ENCODE data around the gene MMP14. TPM values are rescaled to one million over a fixed set of nuclear protein-coding genes. Genes with fewer than 3 reads are reported as not detected.

Gene MMP14
- total and polyA plus RNA-seq, 2 of the 13 experiments (the other 11 are each of a cell fraction or from before 2014, with no cell fraction given) = 5.2 to 9.8 TPM

DNA sequence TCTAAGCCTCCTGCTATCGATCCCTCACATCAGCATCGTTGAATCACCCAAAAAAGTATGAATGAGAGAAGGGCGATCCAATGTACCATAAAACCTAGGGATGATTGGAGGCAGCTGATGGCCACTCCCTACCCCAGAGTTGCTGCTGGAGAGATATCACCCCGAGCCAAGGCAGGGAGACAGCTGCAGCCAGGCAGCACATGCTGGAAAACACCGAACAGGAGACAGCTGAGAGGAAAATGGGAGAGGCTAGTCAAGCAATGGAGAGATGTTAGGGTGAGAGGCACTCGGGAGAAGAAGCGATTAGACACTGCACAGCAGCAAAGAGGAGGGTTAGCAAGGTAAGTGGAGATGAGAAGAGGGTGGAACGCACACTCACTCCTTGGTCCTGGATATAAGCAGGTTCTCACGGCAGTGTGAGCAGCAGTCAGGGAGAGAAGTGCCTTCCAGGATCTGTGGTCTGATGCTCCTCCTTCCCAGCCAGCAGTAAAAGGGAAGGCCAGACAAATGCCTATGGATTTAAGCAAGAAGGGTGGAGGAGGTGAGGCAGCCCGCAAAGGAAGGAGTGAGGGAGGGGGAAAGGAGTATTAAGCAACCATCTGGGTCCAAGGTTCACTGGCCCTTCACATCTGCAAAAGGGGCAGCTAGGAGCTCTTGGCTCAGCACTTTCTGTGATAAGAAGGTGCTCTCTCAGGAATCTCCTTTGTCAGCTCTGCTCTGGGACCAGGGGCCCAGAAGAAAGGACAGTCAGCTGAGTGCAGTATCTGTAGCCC is 21.3 kb upstream of the MMP14 start, which contains the start of gene SLC7A7 (continued):
- TF ChIP-seq, protein P1, sequence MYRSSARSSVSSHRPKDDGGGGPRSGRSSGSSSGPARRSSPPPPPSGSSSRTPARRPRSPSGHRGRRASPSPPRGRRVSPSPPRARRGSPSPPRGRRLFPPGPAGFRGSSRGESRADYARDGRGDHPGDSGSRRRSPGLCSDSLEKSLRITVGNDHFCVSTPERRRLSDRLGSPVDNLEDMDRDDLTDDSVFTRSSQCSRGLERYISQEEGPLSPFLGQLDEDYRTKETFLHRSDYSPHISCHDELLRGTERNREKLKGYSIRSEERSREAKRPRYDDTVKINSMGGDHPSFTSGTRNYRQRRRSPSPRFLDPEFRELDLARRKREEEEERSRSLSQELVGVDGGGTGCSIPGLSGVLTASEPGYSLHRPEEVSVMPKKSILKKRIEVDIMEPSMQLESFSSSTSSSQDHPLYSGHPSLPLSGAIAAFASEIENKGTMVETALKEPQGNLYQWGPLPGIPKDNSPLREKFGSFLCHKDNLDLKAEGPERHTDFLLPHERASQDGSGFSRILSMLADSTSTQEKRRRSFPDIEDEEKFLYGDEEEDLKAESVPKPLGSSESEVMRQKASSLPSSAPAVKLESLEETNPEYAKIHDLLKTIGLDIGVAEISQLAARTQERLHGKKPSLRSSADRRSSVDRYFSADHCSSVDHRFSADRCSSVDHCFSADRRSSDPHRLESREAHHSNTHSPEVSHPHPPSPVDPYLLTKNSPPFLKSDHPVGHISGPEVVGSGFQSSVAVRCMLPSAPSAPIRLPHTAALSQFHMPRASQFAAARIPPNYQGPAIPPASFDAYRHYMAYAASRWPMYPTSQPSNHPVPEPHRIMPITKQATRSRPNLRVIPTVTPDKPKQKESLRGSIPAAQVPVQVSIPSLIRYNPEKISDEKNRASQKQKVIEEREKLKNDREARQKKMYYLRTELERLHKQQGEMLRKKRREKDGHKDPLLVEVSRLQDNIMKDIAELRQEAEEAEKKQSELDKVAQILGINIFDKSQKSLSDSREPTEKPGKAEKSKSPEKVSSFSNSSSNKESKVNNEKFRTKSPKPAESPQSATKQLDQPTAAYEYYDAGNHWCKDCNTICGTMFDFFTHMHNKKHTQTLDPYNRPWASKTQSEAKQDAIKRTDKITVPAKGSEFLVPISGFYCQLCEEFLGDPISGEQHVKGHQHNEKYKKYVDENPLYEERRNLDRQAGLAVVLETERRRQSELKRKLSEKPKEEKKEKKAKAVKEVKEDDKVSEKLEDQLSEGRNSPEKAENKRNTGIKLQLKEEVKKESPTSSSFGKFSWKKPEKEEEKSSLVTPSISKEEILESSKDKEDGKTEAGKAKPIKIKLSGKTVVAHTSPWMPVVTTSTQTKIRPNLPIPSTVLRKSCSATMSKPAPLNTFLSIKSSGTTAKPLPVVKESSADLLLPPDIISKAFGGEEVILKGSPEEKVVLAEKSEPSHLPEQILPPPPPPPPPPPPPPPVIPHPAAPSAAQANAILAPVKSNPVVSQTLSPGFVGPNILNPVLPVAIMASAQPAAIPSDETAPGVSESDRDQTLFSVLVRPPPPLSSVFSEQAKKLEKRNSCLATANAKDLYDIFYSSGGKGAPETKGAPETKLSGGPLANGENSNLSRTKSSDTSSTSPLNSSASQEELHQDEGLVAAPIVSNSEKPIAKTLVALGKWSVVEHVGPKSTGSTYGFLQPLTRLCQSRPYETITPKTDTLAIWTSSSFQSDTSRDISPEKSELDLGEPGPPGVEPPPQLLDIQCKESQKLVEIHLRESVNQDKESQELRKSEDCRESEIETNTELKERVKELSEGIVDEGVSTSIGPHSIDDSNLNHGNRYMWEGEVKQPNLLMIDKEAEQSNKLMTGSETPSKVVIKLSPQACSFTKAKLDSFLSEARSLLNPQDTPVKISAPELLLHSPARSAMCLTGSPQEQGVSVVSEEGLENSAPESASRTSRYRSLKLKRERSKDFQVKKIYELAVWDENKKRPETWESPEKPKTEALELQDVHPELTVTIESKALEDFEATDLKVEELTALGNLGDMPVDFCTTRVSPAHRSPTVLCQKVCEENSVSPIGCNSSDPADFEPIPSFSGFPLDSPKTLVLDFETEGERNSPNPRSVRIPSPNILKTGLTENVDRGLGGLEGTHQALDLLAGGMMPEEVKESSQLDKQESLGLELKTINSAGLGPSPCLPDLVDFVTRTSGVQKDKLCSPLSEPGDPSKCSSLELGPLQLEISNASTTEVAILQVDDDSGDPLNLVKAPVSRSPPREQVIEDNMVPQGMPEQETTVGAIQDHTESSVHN (CRISPR knock-in tag; IDR thresholded peaks at IDR 0.05) = 0 out of 2 replicates have a peak, but pooled peaks have one; percentile 81
- TF ChIP-seq ZMAT3 (CRISPR knock-in tag; conservative IDR thresholded peaks at IDR 0.05) = 0 out of 2 replicates have a peak, but pooled peaks have one; percentile 80
- 0 out of 2 replicates have a peak, but pooled peaks have one; percentile 20 for TF ChIP-seq IRF9 (CRISPR knock-in tag; IDR thresholded peaks at IDR 0.05; ENCODE audit: borderline replicate concordance)
- TF ChIP-seq ZNF430 (CRISPR knock-in tag; IDR thresholded peaks at IDR 0.05) = no peak
- TF ChIP-seq FOXO1 (CRISPR knock-in tag; IDR thresholded peaks at IDR 0.05) = 0 out of 2 replicates have a peak, but pooled peaks have one; percentile 10
- no peak for TF ChIP-seq ZNF101 (CRISPR knock-in tag; IDR thresholded peaks at IDR 0.05; ENCODE audit: borderline replicate concordance, low read depth)
- TF ChIP-seq ZNF12 (CRISPR knock-in tag; IDR thresholded peaks at IDR 0.05) = 0 out of 2 replicates have a peak, but pooled peaks have one; percentile 17
- peak in 1 of 2 experiments; percentile 31; a peak in 2 of 4 replicates for TF ChIP-seq MAFK (conservative IDR thresholded peaks at IDR 0.05 in 1 of 2, IDR thresholded peaks at IDR 0.05 in 1 of 2; ENCODE audit: low read length in 2 of 2)
- peak; percentile 79; the same call in 1 of the 2 replicates for TF ChIP-seq ZKSCAN5 (CRISPR knock-in tag; IDR thresholded peaks at IDR 0.05)
- TF ChIP-seq ZNF720 (CRISPR knock-in tag; IDR thresholded peaks at IDR 0.05) = no peak
- TF ChIP-seq JUNB (CRISPR knock-in tag; IDR thresholded peaks at IDR 0.05; ENCODE audit: borderline replicate concordance) = 0 out of 2 replicates have a peak, but pooled peaks have one; percentile 29
- TF ChIP-seq SP5 (CRISPR knock-in tag; IDR thresholded peaks at IDR 0.05; ENCODE audit: borderline replicate concordance, low read depth) = 0 out of 2 replicates have a peak, but pooled peaks have one; percentile 18
- TF ChIP-seq, protein P2, sequence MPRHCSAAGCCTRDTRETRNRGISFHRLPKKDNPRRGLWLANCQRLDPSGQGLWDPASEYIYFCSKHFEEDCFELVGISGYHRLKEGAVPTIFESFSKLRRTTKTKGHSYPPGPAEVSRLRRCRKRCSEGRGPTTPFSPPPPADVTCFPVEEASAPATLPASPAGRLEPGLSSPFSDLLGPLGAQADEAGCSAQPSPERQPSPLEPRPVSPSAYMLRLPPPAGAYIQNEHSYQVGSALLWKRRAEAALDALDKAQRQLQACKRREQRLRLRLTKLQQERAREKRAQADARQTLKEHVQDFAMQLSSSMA (CRISPR knock-in tag; IDR thresholded peaks at IDR 0.05) = 0 out of 2 replicates have a peak, but pooled peaks have one; percentile 71
- no peak for TF ChIP-seq EP300 (IDR thresholded peaks at IDR 0.05; ENCODE audit: low read depth in 2 of 2, low read length in 2 of 2)
- TF ChIP-seq EP300 (CRISPR knock-in tag; IDR thresholded peaks at IDR 0.05; ENCODE audit: borderline replicate concordance) = 0 out of 2 replicates have a peak, but pooled peaks have one; percentile 10
- peak; percentile 28; the same call in 1 of the 2 replicates for TF ChIP-seq ZNF331 (CRISPR knock-in tag; IDR thresholded peaks at IDR 0.05)
- peak; percentile 49; the same call in 1 of the 2 replicates for TF ChIP-seq GATAD2A (CRISPR knock-in tag; IDR thresholded peaks at IDR 0.05)
